Osteoblast (primary cell): ENCODE data around the gene USP40. TPM values are rescaled to one million over a fixed set of nuclear protein-coding genes. Genes with fewer than 3 reads are reported as not detected.
A peak's percentile ranks its signal among the peaks of the same experiment; 100 is the strongest.

Experiments used
- DNase-seq: peaks from one replicate; pipeline ENCODE4 v3.0.0; 2011; ENCODE audit warnings: low spot score, mixed read lengths; ENCODE audit not compliant: insufficient read length; ENCODE audit errors: missing footprints
- H2AFZ ChIP-seq: 2 replicates; pipeline ENCODE4 v1.6.0; 2011; ENCODE audit warnings: mild to moderate bottlenecking, low read length
- H3K27ac ChIP-seq: 2 replicates; pipeline ENCODE4 v1.5.1; 2011; ENCODE audit warnings: mild to moderate bottlenecking, low read depth, low read length, moderate library complexity
- H3K27me3 ChIP-seq: 2 replicates; pipeline ENCODE4 v1.6.0; 2012; ENCODE audit warnings: mild to moderate bottlenecking, control low read depth, inconsistent platforms, low read length, moderate library complexity; ENCODE audit not compliant: insufficient read depth
- H3K36me3 ChIP-seq: 2 replicates; pipeline ENCODE4 v1.5.1; 2011; ENCODE audit warnings: mild to moderate bottlenecking, low read length, control low read depth, moderate library complexity; ENCODE audit not compliant: insufficient read depth
- H3K4me1 ChIP-seq: 2 replicates; pipeline ENCODE4 v1.5.1; 2011; ENCODE audit warnings: mild to moderate bottlenecking, low read length, control low read depth, moderate library complexity; ENCODE audit not compliant: insufficient read depth
- H3K4me2 ChIP-seq: 2 replicates; pipeline ENCODE4 v1.6.0; 2011; ENCODE audit warnings: mild to moderate bottlenecking, low read length; ENCODE audit not compliant: insufficient read depth
- H3K4me3 ChIP-seq: fragments of 200-600 bp; sonication (generic); 3 replicates; pipeline ENCODE4 v1.5.1; 2012; ENCODE audit warnings: mild to moderate bottlenecking, low read length, inconsistent platforms; ENCODE audit not compliant: insufficient read depth
- H3K79me2 ChIP-seq: 2 replicates; pipeline ENCODE4 v1.6.0; 2012; ENCODE audit warnings: mild to moderate bottlenecking, low read length, control low read depth, inconsistent platforms; ENCODE audit not compliant: insufficient read depth
- H3K9me3 ChIP-seq: 2 replicates; pipeline ENCODE4 v1.5.1; 2011; ENCODE audit warnings: low read depth, low read length, control low read depth
- H4K20me1 ChIP-seq: 2 replicates; pipeline ENCODE4 v1.6.0; 2012; ENCODE audit warnings: mild to moderate bottlenecking, low read length, control low read depth; ENCODE audit not compliant: insufficient read depth
- CTCF ChIP-seq: IDR thresholded peaks from 2 replicates; pipeline ENCODE4 v1.5.1; 2011; ENCODE audit warnings: mild to moderate bottlenecking, low read depth, low read length, moderate library complexity; ENCODE audit errors: extremely low read depth
- total RNA-seq: library from RNA; depleted of rRNA; stranded (reverse); fragments of >200 nt; gene quantifications from 2 replicates; pipeline ENCODE4 v1.2.3, GENCODE V29; 2012

The USP40 gene
- total RNA-seq, 1 donor: 34.0 TPM

GRCh38 chr2:233456111-233456510, 110.5 kb downstream of the USP40 start:
- no peak overlapping the region for H3K4me3 ChIP-seq
- no peaks in the 10 kb centered on the region for H3K79me2 ChIP-seq
- peaks cover 22% of the 10 kb centered on the region for H3K36me3 ChIP-seq
- no peak overlapping the region for H3K27ac ChIP-seq
- H4K20me1 ChIP-seq: no peaks in the 10 kb centered on the region
- no peak overlapping the region for H2AFZ ChIP-seq
- no peak overlapping the region for H3K4me2 ChIP-seq
- H3K9me3 ChIP-seq: no peaks in the 10 kb centered on the region
- no peak for TF ChIP-seq CTCF
- H3K27me3 ChIP-seq: no peaks in the 10 kb centered on the region
- no peaks in the 10 kb centered on the region for H3K4me1 ChIP-seq
- DNase-seq: peak; percentile 57

GRCh38 chr2:233455491-233455890, 111.1 kb downstream of the USP40 start:
- Histone ChIP-seq H3K4me1 (no peaks in the 10 kb centered on the region), H3K9me3 (no peaks in the 10 kb centered on the region), H3K79me2 (no peaks in the 10 kb centered on the region), H3K36me3 (peaks cover 28% of the 10 kb centered on the region), H3K27me3 (no peaks in the 10 kb centered on the region), H2AFZ (no peak overlapping the region), H3K4me2 (no peak overlapping the region), H3K27ac (no peak overlapping the region), H4K20me1 (no peaks in the 10 kb centered on the region), H3K4me3 (no peak overlapping the region)
- DNase-seq: no peak
- TF ChIP-seq CTCF: no peak

- peaks cover 30% of the 10 kb centered on the region for H3K36me3 ChIP-seq
- no peaks in the 10 kb centered on the region for H3K79me2 ChIP-seq
- H3K9me3 ChIP-seq: no peaks in the 10 kb centered on the region
Observed at GRCh38 chr2:233455006-233455405, 111.6 kb downstream of the USP40 start.

GRCh38 chr2:233453916-233454315, 112.7 kb downstream of the USP40 start:
- no peaks in the 10 kb centered on the region for H4K20me1 ChIP-seq
- no peak for TF ChIP-seq CTCF
- no peak overlapping the region for H2AFZ ChIP-seq
- no peaks in the 10 kb centered on the region for H3K27me3 ChIP-seq
- no peak overlapping the region for H3K27ac ChIP-seq
- H3K4me3 ChIP-seq: no peak overlapping the region
- peaks cover 30% of the 10 kb centered on the region for H3K36me3 ChIP-seq
- H3K4me2 ChIP-seq: no peak overlapping the region
- no peaks in the 10 kb centered on the region for H3K9me3 ChIP-seq
- no peaks in the 10 kb centered on the region for H3K79me2 ChIP-seq
- peak; percentile 57 for DNase-seq
- no peaks in the 10 kb centered on the region for H3K4me1 ChIP-seq

More at GRCh38 chr2:233455006-233455405, 111.6 kb downstream of the USP40 start:
- TF ChIP-seq CTCF: no peak
- no peaks in the 10 kb centered on the region for H4K20me1 ChIP-seq
- H3K4me2 ChIP-seq: no peak overlapping the region
- H3K27ac ChIP-seq: no peak overlapping the region
- DNase-seq: peak; percentile 21
- H3K4me1 ChIP-seq: no peaks in the 10 kb centered on the region
- no peaks in the 10 kb centered on the region for H3K27me3 ChIP-seq
- no peak overlapping the region for H3K4me3 ChIP-seq
- H2AFZ ChIP-seq: no peak overlapping the region
